Activated T-helper 1 cell treated with anti-CD3 and anti-CD28 coated beads, Interleukin-12 subunit alpha, Interleukin-12 subunit beta, Interleukin-2, Interleukin-4 antibody, amounts not matched to agents 30 ng/mL and 10 ng/mL and 1 ng/mL, durations not matched to agents 14 hours and 24 hours and 36 hours (primary cell): ENCODE measurements around the gene R3HCC1L. TPM values are rescaled to one million over a fixed set of nuclear protein-coding genes. Genes with fewer than 3 reads are reported as not detected.

Source experiments
- DNase-seq: peaks from one replicate; pipeline ENCODE4 v3.0.0; 2021; ENCODE audit warnings: low spot score
- H3K27ac Mint-ChIP-seq: one replicate; pipeline ENCODE4 v1.8.0; 2021; ENCODE audit warnings: mild to moderate bottlenecking, mixed read lengths
- H3K27me3 Mint-ChIP-seq: one replicate; pipeline ENCODE4 v1.8.0; 2022; ENCODE audit warnings: mild to moderate bottlenecking, moderate library complexity, mixed read lengths; ENCODE audit not compliant: insufficient read depth
- H3K36me3 Mint-ChIP-seq: one replicate; pipeline ENCODE4 v1.8.0; 2021; ENCODE audit warnings: low read depth, mixed read lengths
- H3K4me1 Mint-ChIP-seq: one replicate; pipeline ENCODE4 v1.8.0; 2021; ENCODE audit warnings: low read depth, mixed read lengths
- H3K4me3 Mint-ChIP-seq: one replicate; pipeline ENCODE4 v1.8.0; 2021; ENCODE audit warnings: mild to moderate bottlenecking, moderate library complexity, mixed read lengths
- H3K9me3 Mint-ChIP-seq: one replicate; pipeline ENCODE4 v1.8.0; 2021; ENCODE audit warnings: mixed read lengths
- intact Hi-C: fragments of 100-400 bp; cut with micrococcal nuclease; formaldehyde crosslinking; loops from one replicate; pipeline ENCODE4 v1.15.1; 2024
- total RNA-seq: library from RNA; stranded (reverse); gene quantifications from 2 replicates; pipeline ENCODE4 v1.2.3, GENCODE V29; 2022

The R3HCC1L gene
- total RNA-seq, 1 donor from 2014 or later, result 20.0 TPM

- no peak overlapping the region for H3K4me3 Mint-ChIP-seq
- H3K4me1 Mint-ChIP-seq, result peaks cover 8% of the 10 kb centered on the region
- peaks cover 21% of the 10 kb centered on the region for H3K36me3 Mint-ChIP-seq
- DNase-seq, result no peak
- H3K27me3 Mint-ChIP-seq, result no peaks in the 10 kb centered on the region
- intact Hi-C loops, result no loop called here
- H3K27ac Mint-ChIP-seq, result no peak overlapping the region
- no peaks in the 10 kb centered on the region for H3K9me3 Mint-ChIP-seq
These were observed 62.5 kb downstream of the R3HCC1L start for GRCh38 chr10:98196985-98197384.

DNA sequence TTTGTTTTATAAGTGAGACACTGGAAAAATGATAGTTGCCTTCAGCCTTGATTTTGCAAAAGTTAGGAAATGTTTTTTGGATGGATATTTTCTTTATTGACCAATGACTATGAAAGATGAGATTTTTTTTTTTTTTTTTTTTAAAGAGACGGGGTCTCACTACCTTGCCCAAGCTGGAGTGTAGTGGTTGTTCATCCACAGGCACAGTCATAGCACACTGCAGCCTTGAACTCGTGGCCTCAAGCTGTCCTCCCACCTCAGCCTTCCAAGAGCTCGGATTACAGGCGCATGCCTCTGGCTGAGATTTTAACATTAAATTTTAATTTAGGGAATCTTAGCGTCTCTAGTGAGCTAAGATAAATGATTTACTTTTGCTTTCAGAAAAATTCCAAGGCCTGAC, 67.3 kb downstream of the R3HCC1L start:
- H3K4me1 Mint-ChIP-seq, result peaks cover 6% of the 10 kb centered on the region
- intact Hi-C loops, result no loop called here
- no peaks in the 10 kb centered on the region for H3K9me3 Mint-ChIP-seq

GRCh38 chr10:98202378-98202777, 67.9 kb downstream of the R3HCC1L start:
- no peaks in the 10 kb centered on the region for H3K9me3 Mint-ChIP-seq
- no peak for DNase-seq
- H3K36me3 Mint-ChIP-seq, result peaks cover 6% of the 10 kb centered on the region
- H3K4me3 Mint-ChIP-seq, result no peak overlapping the region
- peaks cover 11% of the 10 kb centered on the region for H3K4me1 Mint-ChIP-seq
- intact Hi-C loops, result no loop called here
- H3K27ac Mint-ChIP-seq, result no peak overlapping the region
- no peaks in the 10 kb centered on the region for H3K27me3 Mint-ChIP-seq

More for the DNA sequence above, 67.3 kb downstream of the R3HCC1L start:
- Mint-ChIP-seq H3K36me3 (peaks cover 5% of the 10 kb centered on the region), H3K4me3 (no peak overlapping the region), H3K27ac (no peak overlapping the region), H3K27me3 (no peaks in the 10 kb centered on the region)
- DNase-seq, result no peak

DNA sequence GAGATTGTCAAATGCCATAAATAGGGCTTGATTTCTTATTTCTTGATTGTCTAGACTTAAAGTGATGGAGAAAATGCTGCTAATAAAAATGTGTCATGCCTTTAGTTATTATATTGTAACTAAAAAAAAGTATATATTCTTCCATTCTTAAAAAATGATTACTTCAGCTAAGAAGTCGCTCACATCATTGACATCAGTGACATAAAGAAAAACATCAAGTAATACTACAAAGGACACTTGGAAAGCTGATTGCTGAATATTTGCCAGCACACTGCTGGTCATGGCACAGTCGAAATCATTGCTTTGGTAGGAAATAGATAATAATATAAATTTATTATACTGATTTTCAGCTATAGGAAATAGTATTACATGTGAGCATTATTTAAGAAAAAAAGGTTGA, 70.9 kb downstream of the R3HCC1L start:
- H3K36me3 Mint-ChIP-seq, result peaks cover 20% of the 10 kb centered on the region
- no peak for DNase-seq
- H3K9me3 Mint-ChIP-seq, result no peaks in the 10 kb centered on the region
- peaks cover 11% of the 10 kb centered on the region for H3K4me1 Mint-ChIP-seq
- no peaks in the 10 kb centered on the region for H3K27me3 Mint-ChIP-seq
- H3K27ac Mint-ChIP-seq, result no peak overlapping the region
- no peak overlapping the region for H3K4me3 Mint-ChIP-seq
- intact Hi-C loops, result no loop called here

- no peak for DNase-seq
- Mint-ChIP-seq H3K9me3 (no peaks in the 10 kb centered on the region), H3K27me3 (no peaks in the 10 kb centered on the region), H3K27ac (no peak overlapping the region), H3K36me3 (peaks cover 37% of the 10 kb centered on the region), H3K4me3 (no peak overlapping the region), H3K4me1 (peaks cover 6% of the 10 kb centered on the region)
- intact Hi-C loops, result no loop called here
These were observed 74.5 kb downstream of the R3HCC1L start for GRCh38 chr10:98208925-98209324.

- Mint-ChIP-seq H3K36me3 (peaks cover 38% of the 10 kb centered on the region), H3K4me1 (peaks cover 6% of the 10 kb centered on the region), H3K27ac (no peak overlapping the region), H3K9me3 (no peaks in the 10 kb centered on the region), H3K27me3 (no peaks in the 10 kb centered on the region), H3K4me3 (no peak overlapping the region)
- no peak for DNase-seq
- intact Hi-C loops, result no loop called here
These were observed 75.0 kb downstream of the R3HCC1L start for GRCh38 chr10:98209441-98209840.

GRCh38 chr10:98212196-98212595, 77.7 kb downstream of the R3HCC1L start:
- H3K4me1 Mint-ChIP-seq, result peaks cover under 1% of the 10 kb centered on the region
- no peak for DNase-seq

GRCh38 chr10:98213740-98214139, 79.3 kb downstream of the R3HCC1L start:
- Mint-ChIP-seq H3K27ac (no peak overlapping the region), H3K4me1 (no peaks in the 10 kb centered on the region), H3K27me3 (no peaks in the 10 kb centered on the region), H3K9me3 (peaks cover 18% of the 10 kb centered on the region), H3K36me3 (peaks cover 49% of the 10 kb centered on the region), H3K4me3 (no peak overlapping the region)
- intact Hi-C loops, result no loop called here
- DNase-seq, result no peak

More at GRCh38 chr10:98212196-98212595, 77.7 kb downstream of the R3HCC1L start:
- Mint-ChIP-seq H3K36me3 (peaks cover 47% of the 10 kb centered on the region), H3K27me3 (no peaks in the 10 kb centered on the region), H3K4me3 (no peak overlapping the region), H3K27ac (no peak overlapping the region), H3K9me3 (peaks cover 3% of the 10 kb centered on the region)
- intact Hi-C loops, result no loop called here

DNA sequence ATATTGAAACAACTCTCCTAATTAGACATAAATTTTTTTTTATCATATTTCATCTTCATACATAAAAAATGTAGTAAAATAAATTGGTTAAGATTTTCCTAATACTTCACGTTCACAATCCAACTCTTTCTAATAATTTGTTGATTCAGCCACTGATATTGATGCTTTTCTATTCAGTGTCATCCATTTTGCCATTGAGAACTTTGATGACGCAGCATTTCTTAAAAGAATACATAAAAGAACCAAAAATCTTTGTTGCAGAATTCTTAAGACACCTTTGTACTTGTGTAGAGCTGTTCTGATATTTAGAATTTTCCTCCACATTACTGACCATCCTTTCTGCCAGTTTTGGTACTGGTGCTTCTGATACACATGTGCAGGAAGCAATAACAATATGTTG, 80.9 kb downstream of the R3HCC1L start:
- intact Hi-C loops, result no loop called here
- DNase-seq, result no peak
- Mint-ChIP-seq H3K4me1 (no peaks in the 10 kb centered on the region), H3K4me3 (no peak overlapping the region), H3K9me3 (peaks cover 32% of the 10 kb centered on the region), H3K27ac (no peak overlapping the region), H3K27me3 (no peaks in the 10 kb centered on the region), H3K36me3 (peaks cover 50% of the 10 kb centered on the region)

- Mint-ChIP-seq H3K9me3 (peaks cover 32% of the 10 kb centered on the region), H3K27ac (no peak overlapping the region), H3K4me1 (no peaks in the 10 kb centered on the region), H3K27me3 (no peaks in the 10 kb centered on the region), H3K36me3 (peaks cover 39% of the 10 kb centered on the region), H3K4me3 (no peak overlapping the region)
- no peak for DNase-seq
- intact Hi-C loops, result no loop called here
These were observed 83.3 kb downstream of the R3HCC1L start for GRCh38 chr10:98217801-98218200.

GRCh38 chr10:98223874-98224273, 89.4 kb downstream of the R3HCC1L start:
- H3K27me3 Mint-ChIP-seq, result no peaks in the 10 kb centered on the region
- H3K27ac Mint-ChIP-seq, result no peak overlapping the region
- intact Hi-C loops, result no loop called here
- peaks cover 17% of the 10 kb centered on the region for H3K9me3 Mint-ChIP-seq
- no peak overlapping the region for H3K4me3 Mint-ChIP-seq
- no peak for DNase-seq
- peaks cover 8% of the 10 kb centered on the region for H3K4me1 Mint-ChIP-seq
- peaks cover 24% of the 10 kb centered on the region for H3K36me3 Mint-ChIP-seq

GRCh38 chr10:98224509-98224908, 90.1 kb downstream of the R3HCC1L start:
- H3K4me1 Mint-ChIP-seq, result peaks cover 8% of the 10 kb centered on the region
- H3K27ac Mint-ChIP-seq, result no peak overlapping the region
- H3K9me3 Mint-ChIP-seq, result peaks cover 11% of the 10 kb centered on the region
- intact Hi-C loops, result no loop called here
- H3K27me3 Mint-ChIP-seq, result no peaks in the 10 kb centered on the region
- H3K36me3 Mint-ChIP-seq, result peaks cover 19% of the 10 kb centered on the region
- no peak for DNase-seq
- H3K4me3 Mint-ChIP-seq, result no peak overlapping the region

DNA sequence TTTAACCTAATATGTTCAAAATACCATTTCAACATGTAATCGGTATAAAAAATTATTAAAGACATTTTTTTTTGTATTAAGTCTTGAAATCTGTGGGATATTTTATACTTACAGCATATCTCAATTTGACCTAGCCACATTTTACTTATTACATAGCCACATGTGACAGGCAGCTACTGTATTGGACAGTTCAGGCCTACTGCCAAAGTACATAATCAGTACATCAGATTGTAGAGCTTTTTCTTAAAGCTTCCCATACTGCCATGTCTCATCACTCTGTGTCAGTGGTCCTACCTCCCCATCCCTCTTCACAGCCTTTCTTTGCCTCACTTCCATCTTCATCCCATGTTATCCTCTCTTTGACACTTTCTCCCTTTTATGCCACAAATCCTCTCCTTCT, 90.5 kb downstream of the R3HCC1L start:
- no peak overlapping the region for H3K27ac Mint-ChIP-seq
- peaks cover 8% of the 10 kb centered on the region for H3K4me1 Mint-ChIP-seq
- H3K4me3 Mint-ChIP-seq, result no peak overlapping the region
- intact Hi-C loops, result loop anchor here (5.0 kb wide), 1 partner anchor 88 kb away; no protein-coding TSS in a partner anchor
- H3K36me3 Mint-ChIP-seq, result peaks cover 14% of the 10 kb centered on the region
- DNase-seq, result no peak
- no peaks in the 10 kb centered on the region for H3K27me3 Mint-ChIP-seq
- peaks cover 7% of the 10 kb centered on the region for H3K9me3 Mint-ChIP-seq

DNA sequence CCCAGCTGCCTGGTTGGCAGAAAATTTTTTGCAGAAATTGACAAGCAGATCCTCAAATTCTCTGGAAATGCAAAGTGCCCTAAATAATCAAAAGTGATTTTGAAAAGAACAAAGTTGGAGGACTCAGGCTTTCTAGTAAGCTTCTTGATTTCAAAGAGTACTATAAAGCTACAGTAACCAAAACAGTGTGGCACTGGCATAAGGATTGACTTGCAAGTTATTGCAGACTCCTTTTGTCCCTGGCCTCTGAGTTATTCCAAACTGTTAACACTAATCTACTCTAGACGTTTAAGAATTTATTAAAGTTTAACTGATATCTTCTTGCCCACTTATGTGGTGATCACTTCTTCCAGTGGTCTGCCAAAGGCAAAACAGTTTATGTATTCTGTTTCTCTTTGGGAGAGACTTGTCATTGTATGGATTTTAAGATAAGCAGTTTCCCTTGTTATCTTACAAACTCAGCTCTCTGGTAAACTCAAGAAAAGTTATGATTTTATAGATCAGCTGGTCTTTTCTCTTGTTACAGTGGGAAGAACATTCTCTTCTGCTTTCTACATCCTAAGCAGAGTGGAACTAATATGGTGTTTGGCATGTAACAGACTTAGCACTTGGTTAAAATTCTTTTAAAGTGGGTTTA, 92.2 kb downstream of the R3HCC1L start:
- peaks cover 4% of the 10 kb centered on the region for H3K9me3 Mint-ChIP-seq
- peaks cover 8% of the 10 kb centered on the region for H3K4me1 Mint-ChIP-seq
- no peak overlapping the region for H3K4me3 Mint-ChIP-seq
- intact Hi-C loops, result loop anchor here (5.0 kb wide), 1 partner anchor 89 kb away; no protein-coding TSS in a partner anchor
- H3K27ac Mint-ChIP-seq, result no peak overlapping the region
- DNase-seq, result no peak
- no peaks in the 10 kb centered on the region for H3K27me3 Mint-ChIP-seq
- H3K36me3 Mint-ChIP-seq, result peaks cover 23% of the 10 kb centered on the region
